Karpas-422 (cell line): Measurements from ENCODE around the gene BMPR1B. TPM values are rescaled to one million over a fixed set of nuclear protein-coding genes. Genes with fewer than 3 reads are reported as not detected.

Experiments
- DNase-seq: peaks from one replicate; pipeline ENCODE4 v3.0.0-alpha.2; 2015
- H2AFZ ChIP-seq: fragments of 200-600 bp; sonication (generic); 2 replicates; pipeline ENCODE4 v1.6.1; 2014; ENCODE audit warnings: antibody characterized with exemption, low read length, mixed read lengths
- H3K27ac ChIP-seq: fragments of 200-600 bp; sonication (generic); 2 replicates; pipeline ENCODE4 v1.5.1; 2014; ENCODE audit warnings: mild to moderate bottlenecking, low read length, moderate library complexity
- H3K27me3 ChIP-seq: fragments of 200-600 bp; sonication (generic); 2 replicates; pipeline ENCODE4 v1.6.1; 2014; ENCODE audit warnings: low read length, mixed read lengths
- H3K36me3 ChIP-seq: fragments of 200-600 bp; sonication (generic); 2 replicates; pipeline ENCODE4 v1.6.1; 2014; ENCODE audit warnings: low read length, mixed read lengths; ENCODE audit not compliant: insufficient read depth
- H3K4me1 ChIP-seq: fragments of 200-600 bp; sonication (generic); 2 replicates; pipeline ENCODE4 v1.6.1; 2014; ENCODE audit warnings: mild to moderate bottlenecking, low read length, mixed read lengths
- H3K4me2 ChIP-seq: fragments of 200-600 bp; sonication (generic); 2 replicates; pipeline ENCODE4 v1.6.1; 2014; ENCODE audit warnings: low read length, low read depth, mild to moderate bottlenecking; ENCODE audit not compliant: poor library complexity, severe bottlenecking
- H3K4me3 ChIP-seq: fragments of 200-600 bp; sonication (generic); 2 replicates; pipeline ENCODE4 v1.5.1; 2014; ENCODE audit warnings: mild to moderate bottlenecking, antibody characterized with exemption, low read length, mixed read lengths
- H3K79me2 ChIP-seq: fragments of 200-600 bp; sonication (generic); 2 replicates; pipeline ENCODE4 v1.6.1; 2014; ENCODE audit warnings: mild to moderate bottlenecking, low read length, mixed read lengths
- H3K9ac ChIP-seq: fragments of 200-600 bp; sonication (generic); 2 replicates; pipeline ENCODE4 v1.6.0; 2014; ENCODE audit warnings: low read length
- H3K9me2 ChIP-seq: fragments of 200-600 bp; sonication (generic), shearing (Covaris generic); replicated peaks from 2 replicates; pipeline ENCODE4 v1.6.0; 2014; ENCODE audit warnings: mild to moderate bottlenecking, low read length, moderate library complexity; ENCODE audit not compliant: insufficient read depth
- H3K9me3 ChIP-seq: fragments of 300-700, 200-600 bp; sonication (generic); 2 replicates; pipeline ENCODE4 v1.6.1; 2014; ENCODE audit warnings: low read length, mixed read lengths
- H4K20me1 ChIP-seq: fragments of 200-600 bp; sonication (generic); 2 replicates; pipeline ENCODE4 v1.6.1; 2014; ENCODE audit warnings: mild to moderate bottlenecking, antibody characterized with exemption, low read length, low read depth; ENCODE audit not compliant: insufficient read depth
- total RNA-seq: library from RNA; depleted of rRNA; stranded (reverse); fragments of >200 nt; shearing (Covaris generic); gene quantifications from 2 replicates; pipeline ENCODE4 v1.2.3, GENCODE V29; 2014; ENCODE audit warnings: low replicate concordance

Gene BMPR1B
- total RNA-seq, 1 experiment from 2014 or later = not detected

GRCh38 chr4:95190751-95191436 lies 433.1 kb downstream of the BMPR1B start:
- no peak overlapping the region for H3K4me3 ChIP-seq
- no peak overlapping the region for H3K4me2 ChIP-seq
- no peak for DNase-seq
- no peak overlapping the region for H3K9ac ChIP-seq
- H3K27me3 ChIP-seq = no peaks in the 10 kb centered on the region
- no peaks in the 10 kb centered on the region for H3K79me2 ChIP-seq
- no peaks in the 10 kb centered on the region for H3K9me3 ChIP-seq
- H3K9me2 ChIP-seq = no peaks in the 10 kb centered on the region
- H3K4me1 ChIP-seq = no peaks in the 10 kb centered on the region
- H3K36me3 ChIP-seq = no peaks in the 10 kb centered on the region
- no peak overlapping the region for H2AFZ ChIP-seq
- H4K20me1 ChIP-seq = no peaks in the 10 kb centered on the region
- H3K27ac ChIP-seq = no peak overlapping the region

- no peak overlapping the region for H2AFZ ChIP-seq
- H3K27me3 ChIP-seq = no peaks in the 10 kb centered on the region
- no peaks in the 10 kb centered on the region for H3K4me1 ChIP-seq
- no peak overlapping the region for H3K27ac ChIP-seq
- H3K36me3 ChIP-seq = no peaks in the 10 kb centered on the region
- H3K9ac ChIP-seq = no peak overlapping the region
- no peak overlapping the region for H3K4me2 ChIP-seq
- no peak overlapping the region for H3K4me3 ChIP-seq
- no peaks in the 10 kb centered on the region for H3K9me3 ChIP-seq
- H4K20me1 ChIP-seq = no peaks in the 10 kb centered on the region
- DNase-seq = no peak
- no peaks in the 10 kb centered on the region for H3K79me2 ChIP-seq
- H3K9me2 ChIP-seq = no peaks in the 10 kb centered on the region
These were observed 433.8 kb downstream of the BMPR1B start for GRCh38 chr4:95191537-95191936.

- Histone ChIP-seq H4K20me1 (no peaks in the 10 kb centered on the region), H3K4me2 (no peak overlapping the region), H3K9me3 (no peaks in the 10 kb centered on the region), H3K9ac (no peak overlapping the region), H3K27ac (no peak overlapping the region), H3K9me2 (no peaks in the 10 kb centered on the region), H3K4me3 (no peak overlapping the region), H3K79me2 (no peaks in the 10 kb centered on the region), H3K4me1 (no peaks in the 10 kb centered on the region), H3K27me3 (no peaks in the 10 kb centered on the region), H2AFZ (no peak overlapping the region), H3K36me3 (no peaks in the 10 kb centered on the region)
- no peak for DNase-seq
These were observed 435.9 kb downstream of the BMPR1B start for GRCh38 chr4:95193391-95194224.

GRCh38 chr4:95197353-95197752 lies 439.6 kb downstream of the BMPR1B start:
- no peaks in the 10 kb centered on the region for H3K9me3 ChIP-seq
- no peak overlapping the region for H2AFZ ChIP-seq
- no peak overlapping the region for H3K9ac ChIP-seq
- no peak overlapping the region for H3K4me2 ChIP-seq
- H3K4me1 ChIP-seq = no peaks in the 10 kb centered on the region
- no peaks in the 10 kb centered on the region for H3K36me3 ChIP-seq
- no peak for DNase-seq
- H3K4me3 ChIP-seq = no peak overlapping the region
- H3K27ac ChIP-seq = no peak overlapping the region
- H3K9me2 ChIP-seq = no peaks in the 10 kb centered on the region
- no peaks in the 10 kb centered on the region for H4K20me1 ChIP-seq
- H3K27me3 ChIP-seq = no peaks in the 10 kb centered on the region
- H3K79me2 ChIP-seq = no peaks in the 10 kb centered on the region

GRCh38 chr4:95198961-95199360 lies 441.2 kb downstream of the BMPR1B start:
- Histone ChIP-seq H3K4me3 (no peak overlapping the region), H3K4me1 (no peaks in the 10 kb centered on the region), H3K4me2 (no peak overlapping the region), H4K20me1 (no peaks in the 10 kb centered on the region), H3K27ac (no peak overlapping the region), H3K9me2 (no peaks in the 10 kb centered on the region), H3K79me2 (no peaks in the 10 kb centered on the region), H2AFZ (no peak overlapping the region), H3K36me3 (no peaks in the 10 kb centered on the region), H3K9ac (no peak overlapping the region), H3K27me3 (no peaks in the 10 kb centered on the region), H3K9me3 (no peaks in the 10 kb centered on the region)
- DNase-seq = no peak

- no peak for DNase-seq
- H3K4me1 ChIP-seq = no peaks in the 10 kb centered on the region
- H3K27ac ChIP-seq = no peak overlapping the region
- no peaks in the 10 kb centered on the region for H3K36me3 ChIP-seq
- no peaks in the 10 kb centered on the region for H3K9me3 ChIP-seq
- H4K20me1 ChIP-seq = no peaks in the 10 kb centered on the region
- no peaks in the 10 kb centered on the region for H3K27me3 ChIP-seq
- H3K9ac ChIP-seq = no peak overlapping the region
- H2AFZ ChIP-seq = no peak overlapping the region
- H3K9me2 ChIP-seq = no peaks in the 10 kb centered on the region
- H3K4me2 ChIP-seq = no peak overlapping the region
- no peak overlapping the region for H3K4me3 ChIP-seq
- H3K79me2 ChIP-seq = no peaks in the 10 kb centered on the region
These were observed 446.6 kb downstream of the BMPR1B start for GRCh38 chr4:95204267-95204844.

GRCh38 chr4:95204873-95205272 lies 447.1 kb downstream of the BMPR1B start:
- no peak for DNase-seq
- no peak overlapping the region for H2AFZ ChIP-seq
- H3K9ac ChIP-seq = no peak overlapping the region
- no peaks in the 10 kb centered on the region for H3K79me2 ChIP-seq
- H3K27ac ChIP-seq = no peak overlapping the region
- H3K27me3 ChIP-seq = no peaks in the 10 kb centered on the region
- no peaks in the 10 kb centered on the region for H3K36me3 ChIP-seq
- no peaks in the 10 kb centered on the region for H3K9me2 ChIP-seq
- H3K4me1 ChIP-seq = no peaks in the 10 kb centered on the region
- no peak overlapping the region for H3K4me2 ChIP-seq
- H4K20me1 ChIP-seq = no peaks in the 10 kb centered on the region
- H3K9me3 ChIP-seq = no peaks in the 10 kb centered on the region
- H3K4me3 ChIP-seq = no peak overlapping the region
